GM13977 (cell line): Measurements from ENCODE around the gene SAPCD2.
A peak's percentile ranks its signal among the peaks of the same experiment; 100 is the strongest.

Experiments used
- DNase-seq: peaks from one replicate; pipeline ENCODE4 v3.0.0; 2012; ENCODE audit warnings: low spot score
- in situ Hi-C: fragments of 300-500 bp; cut with MboI; formaldehyde crosslinking; loops from one replicate; pipeline ENCODE4 v1.12.0; 2022; ENCODE audit warnings: low sequenced_read_pairs, low pct_unique_long_range_greater_than_20kb, mixed read lengths, inconsistent platforms; ENCODE audit not compliant: unreplicated experiment
- TF ChIP-seq, protein P1 (sequence below): IDR thresholded peaks from 2 replicates; pipeline ENCODE4 v1.5.1; 2012; ENCODE audit warnings: mild to moderate bottlenecking, control low read depth; ENCODE audit not compliant: insufficient read depth; ENCODE audit errors: extremely low read depth, missing control alignments

SAPCD2 gene

DNA sequence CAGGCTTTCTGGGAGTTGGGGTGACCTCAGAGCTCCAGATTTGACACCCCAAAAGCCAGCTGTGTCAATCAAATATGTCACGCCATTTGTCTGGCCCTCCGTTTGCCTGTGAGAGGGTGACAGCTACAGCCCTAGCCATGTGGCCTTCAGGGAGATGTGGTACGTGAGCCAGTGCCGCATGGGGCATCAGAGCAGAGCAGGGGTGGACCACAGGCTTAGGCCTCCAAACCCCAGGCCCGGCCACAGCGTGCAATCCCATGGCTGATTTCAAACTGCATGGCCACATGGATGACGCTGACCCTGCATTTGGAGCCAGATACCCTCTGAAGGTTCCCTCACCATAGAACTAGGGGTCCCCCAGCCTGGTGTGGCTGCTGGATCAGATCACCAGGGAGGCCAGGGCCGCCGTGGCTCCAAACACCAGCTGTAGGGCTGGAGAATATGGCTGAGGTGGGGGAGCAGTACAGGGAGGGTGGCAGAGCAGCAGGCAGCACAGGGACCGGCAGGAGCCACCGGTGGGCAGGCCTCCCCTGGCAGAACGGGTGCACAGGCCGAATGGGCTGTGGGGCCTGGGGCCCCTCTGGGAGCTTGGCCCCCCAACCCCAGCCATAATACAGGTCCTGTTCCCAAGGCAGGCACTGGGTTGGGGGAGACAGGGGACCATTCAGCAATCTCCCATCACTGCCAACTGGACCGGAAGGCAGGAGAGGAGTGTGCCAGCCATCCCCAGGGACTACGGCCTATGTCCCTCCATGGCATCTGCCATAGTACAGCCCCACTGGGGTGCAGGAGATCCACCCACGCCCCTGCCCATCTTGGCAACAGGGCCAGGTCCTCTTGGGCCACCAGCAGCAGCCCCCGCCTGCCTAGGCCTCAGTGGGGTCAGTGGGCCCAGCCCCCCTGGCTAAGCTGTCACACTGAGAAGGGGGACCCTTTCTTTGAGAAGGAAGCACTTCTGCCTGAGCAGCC, 1.5 kb downstream of the SAPCD2 start:
- DNase-seq: no peak
- in situ Hi-C loops: no loop called here
- TF ChIP-seq, protein P1, sequence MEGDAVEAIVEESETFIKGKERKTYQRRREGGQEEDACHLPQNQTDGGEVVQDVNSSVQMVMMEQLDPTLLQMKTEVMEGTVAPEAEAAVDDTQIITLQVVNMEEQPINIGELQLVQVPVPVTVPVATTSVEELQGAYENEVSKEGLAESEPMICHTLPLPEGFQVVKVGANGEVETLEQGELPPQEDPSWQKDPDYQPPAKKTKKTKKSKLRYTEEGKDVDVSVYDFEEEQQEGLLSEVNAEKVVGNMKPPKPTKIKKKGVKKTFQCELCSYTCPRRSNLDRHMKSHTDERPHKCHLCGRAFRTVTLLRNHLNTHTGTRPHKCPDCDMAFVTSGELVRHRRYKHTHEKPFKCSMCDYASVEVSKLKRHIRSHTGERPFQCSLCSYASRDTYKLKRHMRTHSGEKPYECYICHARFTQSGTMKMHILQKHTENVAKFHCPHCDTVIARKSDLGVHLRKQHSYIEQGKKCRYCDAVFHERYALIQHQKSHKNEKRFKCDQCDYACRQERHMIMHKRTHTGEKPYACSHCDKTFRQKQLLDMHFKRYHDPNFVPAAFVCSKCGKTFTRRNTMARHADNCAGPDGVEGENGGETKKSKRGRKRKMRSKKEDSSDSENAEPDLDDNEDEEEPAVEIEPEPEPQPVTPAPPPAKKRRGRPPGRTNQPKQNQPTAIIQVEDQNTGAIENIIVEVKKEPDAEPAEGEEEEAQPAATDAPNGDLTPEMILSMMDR: no peak

DNA sequence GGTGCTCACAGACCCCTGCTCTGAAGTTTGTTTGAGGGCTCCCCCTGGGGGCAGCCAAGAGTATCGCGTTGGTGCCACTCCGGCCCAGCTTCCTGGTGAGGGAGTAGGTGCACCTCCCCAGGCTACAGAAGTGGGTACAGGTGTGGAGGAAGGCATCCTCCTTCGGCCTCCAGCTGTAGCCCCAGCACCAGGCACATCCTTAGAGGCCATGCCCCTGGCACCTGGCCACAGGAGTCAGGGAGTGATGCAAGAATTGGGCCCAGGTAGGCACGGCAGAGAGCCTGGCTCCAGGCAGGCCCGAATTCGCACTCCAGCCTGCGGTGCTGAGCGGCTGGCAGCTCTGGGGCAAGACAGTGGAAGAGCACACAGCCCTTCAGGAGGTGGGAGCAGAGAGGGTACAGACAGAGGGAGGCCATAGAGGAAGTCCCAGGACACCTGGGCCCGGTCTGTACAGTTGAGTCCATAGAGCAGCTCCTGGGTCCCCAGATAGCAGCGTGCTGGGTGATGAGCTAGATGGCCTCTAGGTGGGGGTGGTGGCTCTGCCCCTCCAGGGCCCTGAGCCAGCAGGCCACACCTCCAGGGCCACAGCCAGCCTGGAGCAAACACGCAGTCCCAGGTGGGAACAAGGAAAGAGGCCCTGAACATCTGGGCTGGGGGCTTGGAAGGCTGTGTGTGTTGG, 2.4 kb downstream of the SAPCD2 start:
- DNase-seq: peak; percentile 92
- TF ChIP-seq, protein P1: peak; percentile 86
- in situ Hi-C loops: no loop called here

DNA sequence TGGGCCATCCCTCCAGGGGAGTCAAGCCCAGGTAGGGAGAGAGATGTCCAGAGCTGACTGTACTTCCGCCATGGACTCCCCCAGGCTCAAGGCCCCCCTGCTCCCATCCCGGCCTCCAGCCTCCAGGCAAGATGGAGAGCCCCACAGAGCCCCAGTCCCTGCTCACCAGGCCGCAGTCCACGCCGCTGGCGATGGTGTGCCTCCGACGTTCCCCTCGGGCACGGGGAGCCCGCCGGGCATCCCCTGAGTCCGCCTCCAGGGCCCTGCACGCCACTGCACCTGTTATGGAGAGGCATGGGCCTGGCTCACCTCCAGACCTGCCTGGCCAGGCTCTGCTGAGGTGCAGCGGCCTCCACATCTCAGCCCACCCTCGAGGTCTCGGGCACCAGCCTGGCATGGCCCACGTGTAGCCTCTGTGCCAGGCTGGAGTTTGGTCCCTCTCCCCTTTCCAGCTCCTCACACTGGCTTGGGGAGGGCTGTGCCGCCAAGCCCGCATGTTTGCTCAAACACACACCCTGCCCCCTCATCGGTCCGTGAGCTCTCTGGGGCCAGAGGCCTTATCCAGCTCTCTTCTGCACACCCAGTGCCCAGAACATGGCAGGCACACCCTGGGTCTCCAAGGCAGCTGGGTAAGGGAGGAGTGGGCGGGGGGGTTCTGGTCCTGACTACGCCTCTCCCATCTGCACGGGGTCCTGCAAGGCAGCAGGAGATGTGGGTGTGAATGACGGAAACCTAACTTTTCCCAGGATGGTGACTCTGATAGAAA, 4.1 kb downstream of the SAPCD2 start:
- TF ChIP-seq, protein P1: no peak
- in situ Hi-C loops: no loop called here
- no peak for DNase-seq

DNA sequence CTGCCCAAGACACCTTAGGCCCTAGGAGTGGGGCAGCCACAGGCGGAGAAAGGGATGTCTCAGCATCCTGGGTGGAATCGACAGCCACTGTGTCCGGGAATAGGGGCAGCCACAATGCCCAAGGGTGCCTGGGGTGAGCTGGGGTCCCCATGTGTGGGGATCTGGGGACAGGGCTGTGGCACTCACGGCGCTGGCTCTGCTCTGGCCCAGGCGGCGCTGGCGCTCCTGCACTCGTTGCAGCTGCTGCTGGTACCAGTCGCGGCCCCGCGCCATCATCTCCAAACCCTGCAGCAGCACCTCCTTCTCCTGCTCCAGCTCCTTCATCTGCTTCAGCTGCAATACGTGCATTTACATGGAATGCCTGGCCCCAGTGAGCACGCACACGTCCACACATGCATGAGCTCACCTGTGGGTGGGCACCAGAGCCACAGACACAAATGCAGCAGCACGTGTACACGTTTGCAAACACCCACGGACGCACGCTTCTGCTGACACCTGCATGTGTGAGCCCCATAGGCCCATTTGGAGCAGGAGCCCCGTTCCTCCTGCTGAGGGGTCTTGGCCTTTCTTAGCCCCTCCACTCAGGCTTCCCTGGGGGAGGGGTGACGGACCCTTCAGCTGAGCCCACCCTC, 4.9 kb downstream of the SAPCD2 start:
- TF ChIP-seq, protein P1: no peak
- DNase-seq: no peak
- in situ Hi-C loops: no loop called here

DNA sequence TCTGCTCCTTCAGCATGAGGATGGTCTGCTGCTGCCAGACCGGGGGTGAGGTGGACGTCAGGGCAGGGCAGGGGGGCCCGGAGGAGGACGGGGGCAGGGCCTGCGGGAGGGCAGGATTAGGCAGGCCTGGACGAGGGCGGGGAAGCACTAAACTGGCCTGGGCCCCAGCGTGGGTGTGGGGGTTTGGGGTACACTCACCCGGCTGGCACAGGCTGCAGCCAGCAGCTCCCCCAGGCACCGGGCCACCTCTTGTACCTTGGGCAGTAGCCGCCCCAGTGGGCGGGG, 5.5 kb downstream of the SAPCD2 start:
- in situ Hi-C loops: no loop called here
- no peak for DNase-seq
- TF ChIP-seq, protein P1: no peak
